NCI-H2107 (cell line): ENCODE results near the gene GRN.

Source experiments
- DNase-seq: peaks from one replicate; lab custom pipeline; 2025; lab: John Stamatoyannopoulos, UW

Gene GRN

GRCh38 chr17:44344939-44345453 is at the start of gene GRN:
Gene GRN, plus strand, starts transcription at chr17:44345302. Its CDS starts 3,863 bp downstream, at chr17:44349165.
- peak; percentile 94 for DNase-seq

- no peak for DNase-seq
These were observed 47.1 kb upstream of the GRN start for GRCh38 chr17:44297975-44298374.

DNA sequence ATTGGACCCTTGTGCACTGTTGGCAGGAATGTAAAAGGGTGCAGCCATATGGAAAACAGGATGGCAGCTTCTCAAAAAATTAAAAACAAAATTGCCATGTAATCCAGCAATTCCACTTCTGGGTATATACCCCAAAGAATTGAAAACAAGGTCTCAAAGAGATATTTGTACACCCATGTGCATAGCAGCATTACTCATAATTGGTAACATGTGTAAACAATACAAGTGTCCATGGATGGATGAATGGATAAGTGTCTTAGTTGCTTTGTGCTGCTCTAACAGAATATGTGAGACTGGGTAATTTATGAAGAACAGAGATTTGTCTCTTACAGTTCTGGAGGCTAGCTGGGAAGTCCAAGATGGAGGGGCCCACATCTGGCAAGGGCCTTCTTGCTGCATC is 40.5 kb upstream of the GRN start:
- no peak for DNase-seq

DNA sequence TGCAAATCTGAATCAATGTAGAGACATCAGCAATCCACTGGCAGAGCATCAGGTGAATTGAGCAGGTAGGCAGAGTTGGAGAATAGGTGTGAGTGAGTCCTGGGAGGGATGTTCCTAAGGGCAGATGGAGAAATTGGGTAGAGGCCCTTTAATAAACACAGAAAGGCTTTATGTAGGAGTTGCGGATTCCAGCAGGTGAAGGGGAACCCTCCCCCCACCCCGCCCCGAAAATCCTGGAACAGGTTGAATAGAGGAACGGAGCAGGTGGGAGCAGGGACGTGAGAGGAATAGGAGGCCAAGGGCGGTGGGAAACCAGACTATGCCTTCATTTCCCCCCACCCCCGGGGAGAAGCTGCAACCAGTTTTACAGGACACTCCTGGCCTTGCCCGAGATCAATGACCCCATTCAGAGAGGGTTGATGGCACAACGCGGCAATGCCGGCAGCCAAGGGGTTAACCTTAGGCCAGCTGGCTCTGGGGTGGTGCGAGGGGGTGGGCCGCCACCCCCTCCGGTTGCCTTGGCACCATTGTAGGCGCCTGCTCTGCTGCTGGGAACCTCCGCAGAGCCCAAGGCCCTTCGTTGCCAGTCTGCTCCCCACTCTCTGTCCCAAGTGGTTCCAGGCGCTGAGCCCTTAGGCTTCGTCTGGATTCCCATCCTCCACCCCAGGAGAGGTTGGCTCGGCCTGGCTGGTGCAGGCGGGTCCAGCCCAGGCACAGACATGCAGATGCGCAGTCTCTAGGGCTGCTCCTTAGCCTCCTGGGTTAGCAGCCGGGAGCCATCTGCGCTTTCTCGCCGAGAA is 37.5 kb upstream of the GRN start:
- DNase-seq, result no peak

- DNase-seq, result peak; percentile 55
These were observed 36.7 kb upstream of the GRN start, which contains the start of gene RUNDC3A for GRCh38 chr17:44308320-44308818. Gene RUNDC3A, plus strand, starts transcription at chr17:44308601. Its CDS starts 232 bp downstream, at chr17:44308833.

DNA sequence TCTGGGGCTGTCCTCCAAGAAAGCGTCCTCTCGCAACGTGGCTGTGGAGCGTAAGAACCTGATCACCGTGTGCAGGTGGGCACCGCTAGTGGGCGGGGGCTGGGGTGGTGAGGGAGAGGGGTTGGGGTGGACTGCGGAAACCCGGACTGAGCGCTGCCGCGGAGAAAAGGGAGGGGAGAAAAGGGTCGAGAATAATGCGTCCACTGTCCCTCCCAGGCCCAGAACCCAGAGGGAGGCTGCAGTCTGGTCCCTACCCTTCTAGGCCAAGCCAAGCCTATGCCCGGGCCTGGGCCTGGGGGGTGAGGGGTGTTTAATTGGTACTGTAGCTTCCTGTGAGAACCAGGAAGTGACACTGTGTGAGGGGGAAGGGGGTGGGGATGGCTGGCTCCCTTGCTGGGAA is 36.2 kb upstream of the GRN start:
- DNase-seq, result no peak

DNA sequence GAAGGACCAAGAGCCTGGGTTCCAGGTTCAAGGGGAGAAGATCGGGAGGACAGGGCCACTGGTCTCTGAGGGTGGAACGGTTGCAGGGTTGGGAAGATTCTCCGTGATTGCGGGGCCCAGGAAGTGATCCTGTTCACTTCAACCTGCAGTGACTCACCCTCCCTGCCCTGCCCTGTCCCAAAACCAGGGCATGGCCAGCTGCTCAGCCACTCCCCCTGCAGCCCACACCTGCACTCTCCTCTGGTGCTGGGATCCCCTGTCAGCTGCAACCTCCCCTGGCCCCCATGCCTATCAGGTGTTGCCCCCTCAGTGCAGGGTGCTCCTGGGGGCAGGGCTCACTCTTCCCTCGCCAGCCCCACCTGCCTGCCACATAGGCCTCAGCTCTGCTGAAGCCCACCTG is 35.6 kb upstream of the GRN start:
- DNase-seq, result no peak

GRCh38 chr17:44310188-44310587 is 34.9 kb upstream of the GRN start:
- no peak for DNase-seq

DNA sequence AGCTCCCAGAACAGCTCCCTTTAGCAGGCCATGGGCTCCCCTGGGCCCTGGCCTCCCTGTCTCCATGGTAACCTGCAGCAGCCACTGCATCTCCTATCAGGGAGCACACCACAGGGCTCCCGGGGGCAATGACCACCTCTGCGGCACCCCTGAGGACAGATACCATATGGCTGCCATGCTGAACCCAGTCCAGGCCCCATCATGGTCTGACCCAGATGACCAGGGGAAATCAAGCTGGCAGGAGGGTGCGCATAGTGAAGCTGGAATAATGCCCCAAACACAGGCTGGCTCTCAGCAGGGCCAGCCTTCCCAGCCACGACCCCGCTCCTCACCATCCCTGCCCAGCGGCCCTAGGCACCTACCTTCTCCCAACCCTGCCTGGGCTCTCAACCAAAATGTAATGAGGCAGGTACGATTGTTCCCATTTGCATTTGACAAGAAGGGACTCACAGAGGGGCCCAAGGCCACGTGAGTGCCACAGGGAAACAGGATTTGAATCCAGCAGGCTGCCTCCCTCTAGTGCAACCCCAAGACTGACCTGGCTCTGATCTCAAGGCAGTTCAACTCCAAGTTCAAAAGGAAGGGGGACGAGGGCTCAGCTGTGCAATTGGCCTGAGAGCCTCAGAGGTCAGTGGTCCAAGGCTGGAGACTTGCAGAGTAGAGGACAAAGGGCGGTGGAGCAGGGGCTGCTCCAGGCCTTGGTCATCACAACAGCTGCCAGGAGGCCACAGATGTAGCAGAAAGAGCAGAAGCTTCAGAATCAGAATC is 34.3 kb upstream of the GRN start:
- no peak for DNase-seq

DNA sequence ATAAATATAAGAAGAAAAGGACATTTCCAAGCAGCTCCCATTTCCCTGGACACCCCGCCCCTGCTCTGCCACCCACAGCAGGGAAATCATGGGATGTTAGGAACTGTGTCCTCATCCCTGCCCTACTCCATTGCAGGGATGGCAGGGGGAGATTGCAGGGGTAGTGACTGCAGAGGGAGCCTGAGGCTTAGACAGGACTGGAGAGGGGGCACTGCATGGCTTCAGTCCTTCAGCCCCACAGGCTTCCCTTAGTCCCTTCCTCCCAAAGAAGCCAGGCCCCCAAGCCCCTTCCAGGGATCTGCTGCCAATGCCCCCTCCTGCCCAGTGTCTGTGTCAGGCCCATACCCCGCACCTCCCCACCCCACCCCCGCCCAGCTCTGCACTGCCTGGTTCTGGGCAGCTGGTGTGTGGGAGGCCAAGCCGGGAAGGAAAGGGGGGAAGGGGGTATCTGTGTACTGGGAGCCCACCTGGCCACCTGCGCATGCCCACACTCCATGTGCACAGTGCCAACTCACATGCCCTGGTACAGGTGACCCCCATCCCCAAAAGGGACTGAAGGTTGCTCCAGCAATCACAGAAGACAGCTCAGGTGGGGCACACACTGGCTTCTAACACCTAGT is 33.4 kb upstream of the GRN start:
- DNase-seq, result no peak

DNA sequence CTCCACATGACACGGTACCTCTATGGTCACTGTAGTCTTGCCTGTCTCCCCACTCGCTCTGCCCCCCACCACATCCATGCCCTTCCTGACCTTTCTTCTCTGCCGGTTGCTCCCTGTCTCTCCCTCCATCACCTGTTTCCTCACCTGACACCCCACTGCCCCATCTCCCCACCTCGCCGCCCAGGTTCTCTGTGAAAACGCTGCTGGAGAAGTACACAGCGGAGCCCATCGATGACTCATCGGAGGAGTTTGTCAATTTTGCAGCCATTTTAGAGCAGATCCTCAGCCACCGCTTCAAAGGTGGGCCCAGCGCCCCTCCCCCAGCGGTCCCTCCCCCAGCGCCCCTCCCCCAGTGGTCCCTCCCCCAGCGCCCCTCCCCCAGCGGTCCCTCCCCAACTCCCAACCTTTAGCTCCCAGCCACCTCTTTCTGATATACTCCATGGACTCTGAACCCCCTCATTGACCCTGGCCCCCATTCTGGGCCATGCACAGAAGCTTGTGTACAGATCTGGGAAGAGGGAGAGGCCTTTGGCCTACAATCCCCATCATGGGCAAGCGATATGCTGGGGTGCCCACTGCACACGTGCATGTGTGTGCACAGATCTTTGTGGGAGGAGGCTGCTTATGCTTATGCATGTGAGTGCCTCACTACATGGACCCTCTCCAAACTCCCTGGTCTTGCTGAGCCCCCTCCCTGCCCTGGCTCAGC is 32.6 kb upstream of the GRN start:
- DNase-seq, result no peak

GRCh38 chr17:44314031-44314430 is 31.1 kb upstream of the GRN start:
- DNase-seq, result no peak

DNA sequence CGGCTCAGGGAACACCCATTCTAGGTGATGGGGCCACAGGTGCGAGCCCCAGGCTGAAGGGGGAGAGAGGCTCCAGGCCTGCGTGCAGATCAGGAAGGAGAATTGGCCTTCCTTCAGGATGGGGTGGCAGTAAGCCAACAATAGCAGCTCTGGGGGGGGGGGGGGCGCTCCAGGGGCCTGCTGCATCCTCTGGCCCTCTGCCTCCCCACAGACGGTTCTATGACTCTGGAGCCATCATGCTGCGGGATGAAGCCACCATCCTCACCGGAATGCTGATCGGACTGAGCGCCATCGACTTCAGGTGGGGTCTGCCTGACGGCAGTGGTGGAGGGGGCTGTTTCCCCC is 30.6 kb upstream of the GRN start:
- DNase-seq, result no peak

DNA sequence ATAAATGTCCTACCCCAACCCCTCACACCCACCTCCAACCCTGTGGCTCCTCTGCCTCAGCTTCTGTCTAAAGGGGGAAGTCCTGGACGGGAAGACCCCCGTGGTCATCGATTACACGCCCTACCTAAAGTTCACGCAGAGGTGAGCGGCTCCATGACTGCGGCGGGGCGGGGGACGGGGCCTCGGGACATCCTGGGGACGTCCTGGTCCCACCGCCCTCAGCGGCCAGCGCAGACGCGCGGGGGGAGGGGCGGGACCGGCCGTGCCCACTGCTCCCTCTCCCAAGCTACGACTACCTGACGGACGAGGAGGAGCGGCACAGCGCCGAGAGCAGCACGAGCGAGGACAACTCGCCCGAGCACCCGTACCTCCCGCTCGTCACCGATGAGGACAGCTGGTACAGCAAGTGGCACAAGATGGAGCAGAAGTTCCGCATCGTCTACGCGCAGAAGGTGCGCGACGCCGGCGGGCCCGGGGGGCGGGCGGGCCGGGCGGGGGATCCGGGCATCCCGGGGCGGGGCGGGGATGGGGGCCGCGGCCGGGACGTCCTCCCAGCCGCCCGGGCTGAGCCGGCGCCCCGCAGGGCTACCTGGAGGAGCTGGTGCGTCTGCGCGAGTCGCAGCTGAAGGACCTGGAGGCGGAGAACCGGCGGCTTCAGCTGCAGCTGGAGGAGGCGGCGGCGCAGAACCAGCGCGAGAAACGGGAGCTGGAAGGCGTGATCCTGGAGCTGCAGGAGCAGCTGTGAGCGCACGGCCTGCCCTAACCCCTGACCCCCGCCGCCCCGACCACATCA is 30.0 kb upstream of the GRN start:
- DNase-seq, result peak; percentile 54

DNA sequence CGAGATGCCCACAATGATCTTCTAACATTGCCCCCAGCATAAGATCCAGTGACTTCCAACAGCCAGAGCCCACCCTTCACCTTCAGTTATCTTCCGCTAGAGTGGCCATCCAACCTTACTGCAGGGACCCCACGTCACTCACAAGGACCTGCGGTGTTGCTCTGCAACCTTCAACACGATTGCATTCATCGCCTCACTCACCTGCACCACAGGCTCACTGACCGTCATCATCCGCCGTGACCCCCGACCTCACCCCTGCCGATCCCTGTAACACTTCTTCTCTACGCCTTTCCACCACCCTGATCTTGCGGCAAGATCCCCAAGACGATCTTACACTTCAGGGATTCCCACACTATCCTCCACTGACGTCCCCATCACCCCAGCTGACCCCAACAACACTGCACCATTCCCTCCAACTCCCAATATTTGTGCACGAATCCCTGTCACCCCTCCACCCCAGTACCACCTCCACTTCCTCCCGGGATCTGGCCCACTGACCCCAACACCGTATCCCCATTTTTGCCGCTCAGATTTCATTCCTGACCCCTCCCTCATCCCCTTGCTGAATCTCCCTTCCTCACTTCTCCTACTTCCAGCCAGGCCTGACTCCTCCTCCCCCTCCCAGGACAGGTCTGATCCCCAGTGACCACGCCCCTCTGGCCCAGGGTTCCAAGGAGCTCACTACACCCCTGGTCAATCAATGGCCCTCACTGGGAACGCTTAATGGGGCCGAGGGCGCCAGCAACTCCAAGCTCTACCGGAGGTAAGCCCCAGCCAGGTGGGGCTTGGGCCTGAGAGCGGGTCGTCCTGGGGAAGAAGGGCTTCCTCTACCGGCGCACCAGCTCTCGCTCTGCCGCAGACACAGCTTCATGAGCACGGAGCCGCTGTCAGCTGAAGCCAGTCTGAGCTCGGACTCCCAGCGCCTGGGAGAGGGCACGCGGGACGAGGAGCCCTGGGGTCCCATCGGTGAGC is 29.1 kb upstream of the GRN start:
- DNase-seq, result no peak

GRCh38 chr17:44317545-44317944 is 27.6 kb upstream of the GRN start:
- DNase-seq, result no peak

DNA sequence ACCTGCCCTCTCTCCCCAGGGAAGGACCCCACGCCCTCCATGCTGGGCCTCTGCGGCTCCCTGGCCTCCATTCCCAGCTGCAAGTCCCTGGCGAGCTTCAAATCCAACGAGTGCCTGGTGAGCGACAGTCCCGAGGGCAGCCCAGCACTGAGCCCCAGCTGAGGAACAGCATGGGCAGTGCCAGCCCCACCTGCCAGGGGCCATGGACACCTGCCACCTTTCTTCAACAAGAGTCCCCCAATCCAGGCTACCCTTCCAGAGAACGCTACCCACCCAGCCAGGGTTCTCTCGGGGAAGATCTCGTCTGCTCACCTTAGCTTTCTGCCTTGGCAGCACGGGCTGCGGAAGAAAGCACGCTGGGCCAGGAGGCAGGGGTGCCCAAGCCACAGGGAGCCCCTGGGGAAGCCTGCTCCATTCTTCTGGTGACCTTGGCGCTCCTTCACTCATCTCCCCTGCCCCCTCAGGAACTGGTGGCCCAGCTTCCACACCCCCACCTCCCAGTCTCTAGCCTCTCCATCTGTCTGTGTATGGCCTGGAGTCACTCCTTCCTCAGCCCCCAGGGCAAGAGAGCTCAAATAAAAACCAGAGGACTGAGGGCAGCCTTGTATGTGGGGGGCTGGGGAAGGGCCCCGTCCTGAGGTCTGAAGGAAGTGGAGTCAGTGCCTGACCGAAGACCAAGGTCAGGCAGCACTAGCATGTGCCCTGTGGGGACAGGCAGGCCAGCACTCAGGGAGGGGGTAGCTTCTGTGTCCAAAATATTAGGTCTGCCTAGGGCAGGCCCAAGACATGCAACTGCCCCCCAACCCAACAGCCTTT is 26.8 kb upstream of the GRN start:
- no peak for DNase-seq

DNA sequence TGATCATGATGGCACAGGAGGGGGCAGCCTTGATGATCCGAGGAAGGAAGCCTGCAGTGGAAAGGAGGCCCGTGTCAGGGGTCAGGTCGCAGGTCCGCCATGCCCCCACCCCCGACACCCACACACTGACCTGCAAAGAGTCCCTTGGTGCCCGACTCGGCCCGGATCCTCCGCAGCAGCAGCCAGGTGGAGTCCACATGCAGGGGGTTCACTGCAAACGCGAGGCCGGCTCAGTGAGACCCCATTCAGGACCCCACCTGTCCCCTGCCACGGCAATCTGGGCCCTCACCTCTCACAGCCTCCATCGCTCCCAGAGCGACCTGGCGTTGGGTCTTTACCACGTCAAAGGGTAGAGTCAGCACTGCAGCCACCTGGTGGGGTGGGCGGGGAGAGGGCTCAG is 25.0 kb upstream of the GRN start:
- no peak for DNase-seq
